HepG2 (cell line): ENCODE measurements around the gene OR6X1. TPM values are rescaled to one million over a fixed set of nuclear protein-coding genes. Genes with fewer than 3 reads are reported as not detected.

Source experiments
- CERS6 ChIP-seq: sonication (generic); formaldehyde crosslinking; IDR thresholded peaks from 2 replicates; pipeline ENCODE4 v1.5.0; 2020; ENCODE audit warnings: missing genetic modification reagents
- FOXM1 ChIP-seq: sonication (generic); formaldehyde crosslinking; IDR thresholded peaks from 2 replicates; pipeline ENCODE4 v1.5.0; 2020; ENCODE audit warnings: missing genetic modification reagents
- PRDM4 ChIP-seq: sonication (generic); formaldehyde crosslinking; IDR thresholded peaks from 2 replicates; pipeline ENCODE4 v1.9.0; 2021; ENCODE audit warnings: missing genetic modification reagents, borderline replicate concordance
- ZC3H13 ChIP-seq: sonication (generic); formaldehyde crosslinking; IDR thresholded peaks from 2 replicates; pipeline ENCODE4 v1.8.1; 2023; ENCODE audit warnings: mild to moderate bottlenecking, missing genetic modification reagents, moderate library complexity
- ZFAT ChIP-seq: sonication (generic); formaldehyde crosslinking; conservative IDR thresholded peaks from 2 replicates; pipeline ENCODE4 v1.8.1; 2023; ENCODE audit warnings: missing genetic modification reagents, inconsistent platforms
- polyA plus RNA-seq, 8 experiments: library from polyadenylated mRNA; depleted of rRNA in 3 of 8; stranded (reverse) in 7 of 8; unstranded in 1 of 8; fragments of >200 nt; fragmentation: Illumina TruSeq in 4 of 8; extraction: Trizol in 4 of 8; gene quantifications; 2 replicates each; pipeline versions ENCODE4 v1.2.1 to v1.2.3, GENCODE V29; 2011 to 2016; ENCODE audit warnings: low read depth in 4 of 8, missing spikeins in 1 of 8, mixed read lengths in 1 of 8; ENCODE audit not compliant: insufficient read depth in 1 of 8
- total RNA-seq, 5 experiments: library from RNA; depleted of rRNA; stranded (reverse); fragments of >200 nt; fragmentation: Illumina TruSeq; extraction: Trizol; gene quantifications; 2 replicates each; pipeline ENCODE4 v1.2.3, GENCODE V29; 2016; ENCODE audit warnings: low read depth in 1 of 5
- TF ChIP-seq, protein P1 (sequence below): sonication (generic); formaldehyde crosslinking; IDR thresholded peaks from 2 replicates; pipeline ENCODE4 v1.5.0; 2020; ENCODE audit warnings: mild to moderate bottlenecking, missing genetic modification reagents
- TF ChIP-seq, protein P2 (sequence below): sonication (generic); formaldehyde crosslinking; IDR thresholded peaks from 2 replicates; pipeline ENCODE4 v1.8.0; 2022; ENCODE audit warnings: low read depth, missing genetic modification reagents

Gene OR6X1
- total and polyA plus RNA-seq, 2 of the 13 experiments (the other 11 are each of a cell fraction or from before 2014, with no cell fraction given), result not detected

- TF ChIP-seq, protein P1, sequence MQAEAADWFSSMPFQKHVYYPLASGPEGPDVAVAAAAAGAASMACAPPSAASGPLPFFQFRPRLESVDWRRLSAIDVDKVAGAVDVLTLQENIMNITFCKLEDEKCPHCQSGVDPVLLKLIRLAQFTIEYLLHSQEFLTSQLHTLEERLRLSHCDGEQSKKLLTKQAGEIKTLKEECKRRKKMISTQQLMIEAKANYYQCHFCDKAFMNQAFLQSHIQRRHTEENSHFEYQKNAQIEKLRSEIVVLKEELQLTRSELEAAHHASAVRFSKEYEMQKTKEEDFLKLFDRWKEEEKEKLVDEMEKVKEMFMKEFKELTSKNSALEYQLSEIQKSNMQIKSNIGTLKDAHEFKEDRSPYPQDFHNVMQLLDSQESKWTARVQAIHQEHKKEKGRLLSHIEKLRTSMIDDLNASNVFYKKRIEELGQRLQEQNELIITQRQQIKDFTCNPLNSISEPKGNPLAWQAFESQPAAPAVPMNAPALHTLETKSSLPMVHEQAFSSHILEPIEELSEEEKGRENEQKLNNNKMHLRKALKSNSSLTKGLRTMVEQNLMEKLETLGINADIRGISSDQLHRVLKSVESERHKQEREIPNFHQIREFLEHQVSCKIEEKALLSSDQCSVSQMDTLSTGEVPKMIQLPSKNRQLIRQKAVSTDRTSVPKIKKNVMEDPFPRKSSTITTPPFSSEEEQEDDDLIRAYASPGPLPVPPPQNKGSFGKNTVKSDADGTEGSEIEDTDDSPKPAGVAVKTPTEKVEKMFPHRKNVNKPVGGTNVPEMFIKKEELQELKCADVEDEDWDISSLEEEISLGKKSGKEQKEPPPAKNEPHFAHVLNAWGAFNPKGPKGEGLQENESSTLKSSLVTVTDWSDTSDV (CRISPR knock-in tag), result no peak
- no peak for TF ChIP-seq PRDM4 (CRISPR knock-in tag)
- no peak for TF ChIP-seq ZC3H13 (CRISPR knock-in tag)
- TF ChIP-seq FOXM1 (CRISPR knock-in tag), result no peak
- TF ChIP-seq CERS6 (CRISPR knock-in tag), result no peak
- TF ChIP-seq, protein P2, sequence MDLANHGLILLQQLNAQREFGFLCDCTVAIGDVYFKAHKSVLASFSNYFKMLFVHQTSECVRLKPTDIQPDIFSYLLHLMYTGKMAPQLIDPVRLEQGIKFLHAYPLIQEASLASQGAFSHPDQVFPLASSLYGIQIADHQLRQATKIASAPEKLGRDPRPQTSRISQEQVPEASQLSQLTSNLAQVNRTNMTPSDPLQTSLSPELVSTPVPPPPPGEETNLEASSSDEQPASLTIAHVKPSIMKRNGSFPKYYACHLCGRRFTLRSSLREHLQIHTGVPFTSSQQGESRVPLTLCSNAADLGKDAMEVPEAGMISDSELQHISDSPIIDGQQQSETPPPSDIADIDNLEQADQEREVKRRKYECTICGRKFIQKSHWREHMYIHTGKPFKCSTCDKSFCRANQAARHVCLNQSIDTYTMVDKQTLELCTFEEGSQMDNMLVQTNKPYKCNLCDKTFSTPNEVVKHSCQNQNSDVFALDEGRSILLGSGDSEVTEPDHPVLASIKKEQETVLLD (CRISPR knock-in tag), result no peak
- TF ChIP-seq ZFAT (CRISPR knock-in tag), result no peak
Observed at GRCh38 chr11:123742031-123742723, 12.1 kb downstream of the OR6X1 start (continued).
